ENCODE measurements around the gene MYO1D. TPM values are rescaled to one million over a fixed set of nuclear protein-coding genes. Genes with fewer than 3 reads are reported as not detected.

The MYO1D gene
- total and polyA plus RNA-seq, 12 donors = 13.6 to 103 (median 59.8) TPM

- 82 to 89% (median 84%) methylated on average over 2 of the region's 2 CpGs for WGBS, 4 donors
- no peaks in the 10 kb centered on the region for H3K36me3 ChIP-seq (replicated peaks in 1 of 2)
- no peaks in the 10 kb centered on the region for H3K27me3 ChIP-seq
- no peak for DNase-seq
- H3K4me1 ChIP-seq (replicated peaks in 1 of 2) = peaks cover 5 to 23% of the 10 kb centered on the region in 2 donors
- intact Hi-C loops (cut with DNase I) = no loop called here
- TF ChIP-seq, protein P1, sequence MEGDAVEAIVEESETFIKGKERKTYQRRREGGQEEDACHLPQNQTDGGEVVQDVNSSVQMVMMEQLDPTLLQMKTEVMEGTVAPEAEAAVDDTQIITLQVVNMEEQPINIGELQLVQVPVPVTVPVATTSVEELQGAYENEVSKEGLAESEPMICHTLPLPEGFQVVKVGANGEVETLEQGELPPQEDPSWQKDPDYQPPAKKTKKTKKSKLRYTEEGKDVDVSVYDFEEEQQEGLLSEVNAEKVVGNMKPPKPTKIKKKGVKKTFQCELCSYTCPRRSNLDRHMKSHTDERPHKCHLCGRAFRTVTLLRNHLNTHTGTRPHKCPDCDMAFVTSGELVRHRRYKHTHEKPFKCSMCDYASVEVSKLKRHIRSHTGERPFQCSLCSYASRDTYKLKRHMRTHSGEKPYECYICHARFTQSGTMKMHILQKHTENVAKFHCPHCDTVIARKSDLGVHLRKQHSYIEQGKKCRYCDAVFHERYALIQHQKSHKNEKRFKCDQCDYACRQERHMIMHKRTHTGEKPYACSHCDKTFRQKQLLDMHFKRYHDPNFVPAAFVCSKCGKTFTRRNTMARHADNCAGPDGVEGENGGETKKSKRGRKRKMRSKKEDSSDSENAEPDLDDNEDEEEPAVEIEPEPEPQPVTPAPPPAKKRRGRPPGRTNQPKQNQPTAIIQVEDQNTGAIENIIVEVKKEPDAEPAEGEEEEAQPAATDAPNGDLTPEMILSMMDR (IDR thresholded peaks at IDR 0.05) = no peak
- no peak for TF ChIP-seq POLR2A (IDR thresholded peaks at IDR 0.05)
- H3K9me3 ChIP-seq (replicated peaks in 1 of 3) = no peaks in the 10 kb centered on the region
- H3K27ac ChIP-seq = no peak overlapping the region
- no peak overlapping the region for H3K4me3 ChIP-seq
Measured at GRCh38 chr17:32806646-32807045, 70.3 kb downstream of the MYO1D start.

DNA sequence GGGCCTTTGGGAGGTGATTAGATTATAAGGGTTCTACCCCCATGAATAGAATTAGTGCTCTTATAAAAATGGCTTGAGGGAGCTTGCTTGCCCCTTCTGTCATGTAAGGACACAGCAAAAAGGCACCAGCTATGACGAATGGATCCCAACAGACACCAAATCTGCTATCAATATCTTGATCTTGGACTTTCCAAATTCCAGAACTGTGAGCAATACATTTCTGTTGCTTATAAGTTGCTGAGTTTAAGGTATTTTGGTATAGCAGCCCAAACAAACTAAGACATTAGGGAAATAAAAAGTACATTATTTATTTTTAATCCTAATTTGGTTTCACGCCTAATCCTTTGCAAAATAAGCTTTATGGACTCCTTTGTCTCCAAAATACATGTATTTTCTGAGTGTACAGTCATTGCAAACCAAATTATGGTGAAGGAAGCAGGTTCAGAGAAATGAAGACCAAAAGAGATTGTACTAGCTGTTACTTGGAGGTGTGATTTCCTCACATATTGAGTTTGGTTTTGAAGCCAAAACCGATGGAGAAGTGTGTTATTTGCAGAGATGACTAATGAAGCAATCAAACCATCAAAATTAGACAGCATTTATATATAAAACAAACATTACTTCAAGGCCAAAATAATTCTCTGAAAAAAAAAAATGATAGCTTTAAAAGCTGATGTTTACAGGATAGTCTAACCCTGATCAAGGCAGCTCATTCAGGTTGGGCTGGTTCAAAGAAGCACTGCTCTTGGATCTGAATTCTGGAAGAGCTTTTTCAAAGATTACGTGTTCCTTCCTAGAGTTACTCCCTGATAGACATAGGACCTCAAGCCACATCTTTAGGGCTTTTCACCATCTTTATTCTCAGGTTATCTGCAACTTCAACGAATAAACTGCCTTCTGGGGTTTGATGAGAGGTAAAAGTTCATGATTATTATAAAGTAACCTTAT lies 71.6 kb downstream of the MYO1D start:
- Histone ChIP-seq H3K36me3 (replicated peaks in 1 of 2) (no peaks in the 10 kb centered on the region), H3K9me3 (replicated peaks in 1 of 3) (no peaks in the 10 kb centered on the region), H3K27ac (no peak overlapping the region), H3K27me3 (no peaks in the 10 kb centered on the region), H3K4me3 (no peak overlapping the region), H3K4me1 (replicated peaks in 1 of 2) (peaks cover 5 to 33% of the 10 kb centered on the region in 2 donors)
- TF ChIP-seq POLR2A (IDR thresholded peaks at IDR 0.05) = no peak
- TF ChIP-seq, protein P1 (IDR thresholded peaks at IDR 0.05) = no peak
- DNase-seq = no peak
- WGBS, 4 donors = 69 to 81% (median 78%) methylated on average over 5 of the region's 5 CpGs
- intact Hi-C loops (cut with DNase I) = no loop called here

DNA sequence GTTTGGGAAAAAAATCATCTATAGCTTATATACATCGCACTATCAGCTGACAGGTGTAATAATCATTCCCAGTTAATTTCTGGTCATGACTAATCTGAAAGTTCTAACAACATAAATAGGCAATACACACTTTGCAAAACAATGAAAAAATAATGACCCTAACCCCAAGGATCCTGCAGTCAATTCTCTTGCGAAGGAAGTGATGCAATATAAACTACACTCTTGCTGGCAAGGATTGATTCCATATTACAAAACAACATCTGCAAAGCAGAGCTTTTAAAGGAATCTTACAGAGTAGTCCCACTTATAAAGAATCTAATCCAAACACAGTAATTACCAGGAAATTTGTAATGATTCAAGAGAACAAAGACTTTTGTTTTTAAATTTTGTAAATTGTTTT lies 73.4 kb downstream of the MYO1D start:
- Histone ChIP-seq H3K27ac (no peak overlapping the region), H3K36me3 (replicated peaks in 1 of 2) (no peaks in the 10 kb centered on the region), H3K9me3 (replicated peaks in 1 of 3) (peaks cover 0 to 5% (median 0%) of the 10 kb centered on the region in 3 donors), H3K4me3 (no peak overlapping the region), H3K27me3 (no peaks in the 10 kb centered on the region), H3K4me1 (replicated peaks in 1 of 2) (peaks cover 5 to 33% of the 10 kb centered on the region in 2 donors)
- DNase-seq = no peak
- 62 to 73% (median 68%) methylated on average over 2 of the region's 2 CpGs for WGBS, 4 donors
- intact Hi-C loops (cut with DNase I) = no loop called here
- TF ChIP-seq, protein P1 (IDR thresholded peaks at IDR 0.05) = no peak
- no peak for TF ChIP-seq POLR2A (IDR thresholded peaks at IDR 0.05)

- TF ChIP-seq, protein P1 (IDR thresholded peaks at IDR 0.05) = no peak
- TF ChIP-seq POLR2A (IDR thresholded peaks at IDR 0.05) = no peak
- H3K4me1 ChIP-seq (replicated peaks in 1 of 2) = peaks cover 5 to 33% of the 10 kb centered on the region in 2 donors
- intact Hi-C loops (cut with DNase I) = no loop called here
- H3K4me3 ChIP-seq = no peak overlapping the region
- H3K27ac ChIP-seq = no peak overlapping the region
- DNase-seq = no peak
- peaks cover 0 to 5% (median 0%) of the 10 kb centered on the region in 3 donors for H3K9me3 ChIP-seq (replicated peaks in 1 of 3)
- H3K36me3 ChIP-seq (replicated peaks in 1 of 2) = no peaks in the 10 kb centered on the region
- H3K27me3 ChIP-seq = no peaks in the 10 kb centered on the region
Measured at GRCh38 chr17:32802306-32802705, 74.6 kb downstream of the MYO1D start.

All from adrenal gland (tissue), 12 donors.